Left lung (tissue), 10 donors: ENCODE data around the gene AUTS2. TPM values are rescaled to one million over a fixed set of nuclear protein-coding genes. Genes with fewer than 3 reads are reported as not detected.

Experiments used
- ATAC-seq: fragments of 200-7000 bp; cut with Tn5 transposase; one replicate; pipeline ENCODE4 v1.9.1; 2020; ENCODE audit warnings: moderate library complexity
- DNase-seq, 4 donors: peaks; one replicate each; pipeline ENCODE4 v3.0.0-alpha.2; 2013 to 2020
- H3K27ac ChIP-seq, 2 donors: fragments of 200-600 bp; sonication (generic) in 1 of 2; one replicate each; pipeline versions ENCODE4 v1.5.0 to v1.8.0; 2020 to 2021
- H3K27me3 ChIP-seq, 2 donors: fragments of 200-600 bp; sonication (generic) in 1 of 2; one replicate each; pipeline versions ENCODE4 v1.5.0 to v1.8.0; 2020 to 2021
- H3K36me3 ChIP-seq, 2 donors: fragments of 200-600 bp; sonication (generic) in 1 of 2; one replicate each; pipeline versions ENCODE4 v1.5.0 to v1.8.0; 2020 to 2021
- H3K4me1 ChIP-seq, 2 donors: fragments of 200-600 bp; one replicate each; pipeline ENCODE4 v1.8.0; 2021
- H3K4me3 ChIP-seq, 2 donors: fragments of 200-600 bp; sonication (generic) in 1 of 2; one replicate each; pipeline versions ENCODE4 v1.5.0 to v1.8.0; 2020 to 2021; ENCODE audit warnings: mild to moderate bottlenecking in 1 of 2
- H3K9me3 ChIP-seq, 2 donors: fragments of 200-600 bp; sonication (generic) in 1 of 2; one replicate each; pipeline versions ENCODE4 v1.5.0 to v1.8.0; 2020 to 2021
- CTCF ChIP-seq, 2 donors: fragments of 200-600 bp; sonication (generic) in 1 of 2; IDR thresholded peaks; one replicate each; pipeline versions ENCODE4 v1.5.0 to v1.8.0; 2021; ENCODE audit warnings: antibody characterized with exemption in 2 of 2
- intact Hi-C, 2 donors: fragments of 100-400 bp; cut with DNase I; formaldehyde crosslinking; loops; one replicate each; pipeline versions ENCODE4 v1.11.2 to v1.14.2; 2022
- polyA plus RNA-seq, 6 donors: library from polyadenylated mRNA; unstranded; fragments of 120-200 nt; gene quantifications; one replicate each; pipeline ENCODE4 v1.2.1, GENCODE V29; 2013; ENCODE audit not compliant: insufficient read length in 6 of 6
- total RNA-seq, 2 donors: library from RNA; stranded (reverse); fragmentation: NEBNext Ultra II Directional; extraction: Animal tissue kit (Norgen Biotek cat#: 25700); gene quantifications; one replicate each; pipeline ENCODE4 v1.2.1, GENCODE V29; 2021
- donor health status: DM: no; HTN: yes; CAD: no.
- donor health status: DM: no; HTN: no; CAD: no.

AUTS2 gene
- total and polyA plus RNA-seq, 8 donors, result 40.4 to 119 (median 103) TPM

GRCh38 chr7:69613846-69614245 is 15.6 kb downstream of the AUTS2 start:
- Histone ChIP-seq H3K4me1 (peaks cover 0 to 5% of the 10 kb centered on the region in 2 donors), H3K27ac (no peak overlapping the region), H3K27me3 (no peaks in the 10 kb centered on the region), H3K36me3 (no peaks in the 10 kb centered on the region), H3K9me3 (no peaks in the 10 kb centered on the region), H3K4me3 (no peak overlapping the region)
- no peak for DNase-seq
- no peak for ATAC-seq
- no peak for TF ChIP-seq CTCF (IDR thresholded peaks at IDR 0.05)
- intact Hi-C loops, result no loop called here

- no peak for ATAC-seq
- intact Hi-C loops, result no loop called here
Observed at GRCh38 chr7:69615685-69616084, 17.4 kb downstream of the AUTS2 start.

GRCh38 chr7:69617364-69617763 is 19.1 kb downstream of the AUTS2 start:
- no peak overlapping the region for H3K27ac ChIP-seq
- no peak for TF ChIP-seq CTCF (IDR thresholded peaks at IDR 0.05)
- no peaks in the 10 kb centered on the region for H3K27me3 ChIP-seq
- no peaks in the 10 kb centered on the region for H3K36me3 ChIP-seq
- DNase-seq, result no peak
- H3K4me1 ChIP-seq, result no peaks in the 10 kb centered on the region
- H3K9me3 ChIP-seq, result no peaks in the 10 kb centered on the region
- intact Hi-C loops, result no loop called here
- H3K4me3 ChIP-seq, result no peak overlapping the region
- ATAC-seq, result no peak

More at GRCh38 chr7:69615685-69616084, 17.4 kb downstream of the AUTS2 start:
- Histone ChIP-seq H3K27ac (no peak overlapping the region), H3K9me3 (no peaks in the 10 kb centered on the region), H3K27me3 (no peaks in the 10 kb centered on the region), H3K4me3 (no peak overlapping the region), H3K36me3 (no peaks in the 10 kb centered on the region), H3K4me1 (no peaks in the 10 kb centered on the region)
- DNase-seq, result no peak
- TF ChIP-seq CTCF (IDR thresholded peaks at IDR 0.05), result no peak

- no peak for ATAC-seq
Observed at GRCh38 chr7:69619054-69619453, 20.8 kb downstream of the AUTS2 start.

GRCh38 chr7:69619635-69620034 is 21.4 kb downstream of the AUTS2 start:
- intact Hi-C loops, result no loop called here
- TF ChIP-seq CTCF (IDR thresholded peaks at IDR 0.05), result no peak

More at GRCh38 chr7:69619054-69619453, 20.8 kb downstream of the AUTS2 start:
- no peaks in the 10 kb centered on the region for H3K4me1 ChIP-seq
- intact Hi-C loops, result no loop called here
- no peak overlapping the region for H3K4me3 ChIP-seq
- no peaks in the 10 kb centered on the region for H3K36me3 ChIP-seq
- H3K27me3 ChIP-seq, result no peaks in the 10 kb centered on the region
- H3K9me3 ChIP-seq, result no peaks in the 10 kb centered on the region
- no peak for DNase-seq
- H3K27ac ChIP-seq, result no peak overlapping the region
- no peak for TF ChIP-seq CTCF (IDR thresholded peaks at IDR 0.05)

More at GRCh38 chr7:69619635-69620034, 21.4 kb downstream of the AUTS2 start:
- ATAC-seq, result no peak
- DNase-seq, result no peak
- H3K27ac ChIP-seq, result no peak overlapping the region
- H3K4me3 ChIP-seq, result no peak overlapping the region
- H3K36me3 ChIP-seq, result no peaks in the 10 kb centered on the region
- no peaks in the 10 kb centered on the region for H3K9me3 ChIP-seq
- H3K4me1 ChIP-seq, result no peaks in the 10 kb centered on the region
- H3K27me3 ChIP-seq, result no peaks in the 10 kb centered on the region
